Glutamatergic neuron (in vitro differentiated cells): ENCODE results near the gene FITM2. TPM values are rescaled to one million over a fixed set of nuclear protein-coding genes. Genes with fewer than 3 reads are reported as not detected.

Experiments used
- DNase-seq: peaks from one replicate; pipeline ENCODE4 v3.0.0; 2022
- H3K27ac Mint-ChIP-seq: one replicate; pipeline ENCODE4 v1.8.0; 2020; ENCODE audit warnings: mild to moderate bottlenecking, mixed read lengths, inconsistent platforms; ENCODE audit not compliant: unreplicated experiment
- H3K27me3 Mint-ChIP-seq: one replicate; pipeline ENCODE4 v1.8.0; 2020; ENCODE audit warnings: mild to moderate bottlenecking, moderate library complexity, mixed read lengths, inconsistent platforms; ENCODE audit not compliant: unreplicated experiment
- H3K36me3 Mint-ChIP-seq: one replicate; pipeline ENCODE4 v1.8.0; 2020; ENCODE audit warnings: mild to moderate bottlenecking, mixed read lengths, inconsistent platforms; ENCODE audit not compliant: unreplicated experiment
- H3K4me1 Mint-ChIP-seq: one replicate; pipeline ENCODE4 v1.8.0; 2020; ENCODE audit warnings: mild to moderate bottlenecking, low read depth, mixed read lengths, inconsistent platforms; ENCODE audit not compliant: unreplicated experiment
- H3K4me3 Mint-ChIP-seq: one replicate; pipeline ENCODE4 v1.8.0; 2020; ENCODE audit warnings: mild to moderate bottlenecking, mixed read lengths, inconsistent platforms; ENCODE audit not compliant: unreplicated experiment
- H3K9me3 Mint-ChIP-seq: one replicate; pipeline ENCODE4 v1.8.0; 2020; ENCODE audit warnings: mild to moderate bottlenecking, moderate library complexity, mixed read lengths, inconsistent platforms; ENCODE audit not compliant: unreplicated experiment
- CTCF ChIP-seq: fragments of 200-600 bp; sonication (generic); IDR thresholded peaks from one replicate; pipeline ENCODE4 v1.5.0; 2021; ENCODE audit not compliant: partially characterized antibody, unreplicated experiment
- total RNA-seq: library from RNA; stranded (reverse); fragmentation: NEBNext Ultra II Directional; extraction: Animal tissue kit (Norgen Biotek cat#: 25700); gene quantifications from one replicate; pipeline ENCODE4 v1.2.1, GENCODE V29; 2021; ENCODE audit not compliant: unreplicated experiment

Gene FITM2
- total RNA-seq, 1 donor from 2014 or later = 6.5 TPM

GRCh38 chr20:44326391-44327159, 15.6 kb upstream of the FITM2 start:
- Mint-ChIP-seq H3K9me3 (peaks cover 2% of the 10 kb centered on the region), H3K27me3 (peaks cover 4% of the 10 kb centered on the region), H3K36me3 (no peaks in the 10 kb centered on the region), H3K4me3 (no peak overlapping the region), H3K27ac (no peak overlapping the region), H3K4me1 (peaks cover 5% of the 10 kb centered on the region)
- DNase-seq = no peak
- TF ChIP-seq CTCF = no peak

GRCh38 chr20:44324343-44324742, 13.3 kb upstream of the FITM2 start:
- Mint-ChIP-seq H3K36me3 (no peaks in the 10 kb centered on the region), H3K27ac (peak overlapping the region; percentile 29), H3K27me3 (peaks cover 4% of the 10 kb centered on the region), H3K4me1 (peaks cover 5% of the 10 kb centered on the region), H3K9me3 (no peaks in the 10 kb centered on the region), H3K4me3 (no peak overlapping the region)
- no peak for TF ChIP-seq CTCF
- peak; percentile 64 for DNase-seq

DNA sequence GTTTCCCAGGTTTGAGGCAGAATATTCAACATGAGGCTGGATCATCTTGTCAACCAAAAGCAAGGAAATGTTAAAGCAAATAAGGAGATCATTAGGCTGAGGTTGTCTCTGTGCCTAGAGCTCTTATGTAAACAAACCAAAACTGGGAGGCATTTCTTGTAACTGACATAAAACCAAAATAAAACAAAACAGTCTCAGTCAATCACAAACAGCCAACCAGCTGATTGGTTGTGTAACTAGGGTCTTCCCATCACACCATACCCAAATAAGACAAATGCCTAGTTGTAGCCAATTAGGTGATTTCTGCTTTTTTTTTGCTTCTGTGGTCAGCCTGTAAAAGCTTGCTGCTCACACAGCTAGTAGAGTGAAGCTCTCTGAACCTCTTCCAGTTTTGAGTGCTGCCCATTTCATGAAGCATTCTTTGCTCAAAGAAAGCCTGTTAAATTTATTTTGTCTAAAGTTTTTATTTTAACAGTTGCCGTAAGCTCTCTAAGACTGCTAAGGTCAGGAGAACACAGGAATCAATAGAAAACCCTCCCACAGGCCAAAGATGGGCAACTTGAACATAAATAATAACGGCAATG, 8.9 kb upstream of the FITM2 start:
- Mint-ChIP-seq H3K27ac (no peak overlapping the region), H3K4me3 (no peak overlapping the region), H3K9me3 (peaks cover 2% of the 10 kb centered on the region), H3K4me1 (peaks cover 5% of the 10 kb centered on the region), H3K27me3 (peaks cover 2% of the 10 kb centered on the region), H3K36me3 (no peaks in the 10 kb centered on the region)
- no peak for DNase-seq
- TF ChIP-seq CTCF = no peak

DNA sequence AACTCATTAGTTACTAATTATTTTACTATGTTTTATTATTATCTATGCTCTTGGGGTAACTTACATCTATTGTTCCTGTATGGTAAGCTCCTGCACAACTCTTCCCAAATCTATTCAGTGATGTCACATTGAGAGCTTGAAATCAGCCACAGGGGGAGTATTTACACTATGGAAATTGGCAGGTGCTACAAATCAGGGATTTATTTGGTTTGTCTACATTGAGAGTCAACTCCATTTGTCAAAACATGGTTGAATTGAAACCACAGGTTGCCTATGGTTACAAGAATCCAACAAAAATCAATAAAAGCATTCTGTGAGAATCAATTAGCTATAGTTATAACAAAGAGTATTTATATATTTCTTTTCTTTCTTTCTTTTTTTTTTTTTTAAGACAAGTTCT, 3.9 kb upstream of the FITM2 start:
- Mint-ChIP-seq H3K4me3 (no peak overlapping the region), H3K4me1 (peaks cover 3% of the 10 kb centered on the region), H3K27ac (no peak overlapping the region), H3K36me3 (no peaks in the 10 kb centered on the region), H3K27me3 (no peaks in the 10 kb centered on the region), H3K9me3 (peaks cover 11% of the 10 kb centered on the region)
- TF ChIP-seq CTCF = no peak
- DNase-seq = no peak
